HepG2 (cell line): Measurements from ENCODE around the gene KAZN. TPM values are rescaled to one million over a fixed set of nuclear protein-coding genes. Genes with fewer than 3 reads are reported as not detected.

Source experiments
- ATAC-seq: fragments of 200-7000 bp; cut with Tn5 transposase; 3 replicates; pipeline ENCODE4 v1.9.1; 2020; ENCODE audit warnings: mild to moderate bottlenecking, moderate library complexity
- BruUV-seq: library from RNA; stranded (reverse); fragments of 400-500 nt; replicated peaks from 2 replicates; lab custom pipeline; 2021; lab: Mats Ljungman, UMichigan
- CTCF ChIA-PET: fragments of 300-600 bp; formaldehyde crosslinking; extraction: SDS; loops from one replicate; lab custom pipeline; 2021; ENCODE audit warnings: low total read pairs, inconsistent platforms, low intra/inter-chr PET ratio; lab: Yijun Ruan, JAX
- POLR2A ChIA-PET: fragments of 350-600 bp; sonication (Branson Sonifier 250); formaldehyde crosslinking; loops from one replicate; lab custom pipeline; 2020; ENCODE audit warnings: antibody characterized with exemption, inconsistent platforms; lab: Yijun Ruan, JAX
- DNase-seq: peaks from one replicate; pipeline ENCODE4 v3.0.0-alpha.2; 2015; ENCODE audit warnings: low spot score
- FAIRE-seq: peaks from 3 replicates; lab custom pipeline; 2011; peaks lifted over from hg19 to GRCh38; lab: Jason Lieb, UNC
- H2AFZ ChIP-seq: one replicate; pipeline ENCODE4 v1.6.1; 2011; ENCODE audit warnings: low read length, inconsistent platforms
- H3K27ac ChIP-seq: fragments of 300-600 bp; 3 replicates; pipeline ENCODE4 v1.8.0; 2011; ENCODE audit warnings: mixed run types, mild to moderate bottlenecking, mixed read lengths, low read length, inconsistent platforms; ENCODE audit not compliant: insufficient read depth; ENCODE audit errors: extremely low read length
- H3K27me3 ChIP-seq, 2 experiments: fragments of 200-600 bp in 1 of 2; 2 replicates in 1 of 2; 3 replicates in 1 of 2; pipeline versions ENCODE4 v1.6.0 to v1.8.0; 2011; ENCODE audit warnings: low read length in 2 of 2, mild to moderate bottlenecking in 2 of 2, moderate library complexity in 2 of 2, inconsistent platforms in 1 of 2; ENCODE audit not compliant: insufficient read depth in 2 of 2, control insufficient read depth in 1 of 2
- H3K36me3 ChIP-seq, 2 experiments: fragments of 200-600 bp in 1 of 2; replicated peaks in 1 of 2; 2 replicates in 1 of 2; 3 replicates in 1 of 2; pipeline versions ENCODE4 v1.5.1 to v1.8.0; 2011; ENCODE audit warnings: low read length in 2 of 2, inconsistent platforms in 1 of 2; ENCODE audit not compliant: insufficient read depth in 2 of 2, control insufficient read depth in 1 of 2
- H3K4me1 ChIP-seq: 2 replicates; pipeline ENCODE4 v1.5.1; 2012; ENCODE audit warnings: low read length, inconsistent platforms; ENCODE audit not compliant: insufficient read depth
- H3K4me2 ChIP-seq: 2 replicates; pipeline ENCODE4 v1.6.0; 2011; ENCODE audit warnings: low read depth, low read length, inconsistent platforms
- H3K4me3 ChIP-seq, 3 experiments: fragments of 200-600 bp in 1 of 3; sonication (generic), shearing (Covaris generic) in 1 of 3; replicated peaks in 1 of 3; 2 replicates each; pipeline ENCODE4 v1.5.1; 2011 to 2016; ENCODE audit warnings: low read length in 3 of 3, inconsistent platforms in 2 of 3, low read depth in 2 of 3, mild to moderate bottlenecking in 2 of 3, control low read depth in 1 of 3, mixed read lengths in 1 of 3; ENCODE audit not compliant: insufficient read depth in 1 of 3
- H3K79me2 ChIP-seq: one replicate; pipeline ENCODE4 v1.6.1; 2011; ENCODE audit warnings: low read length, inconsistent platforms; ENCODE audit not compliant: insufficient read depth
- H3K9ac ChIP-seq: 2 replicates; pipeline ENCODE4 v1.6.0; 2011; ENCODE audit warnings: mild to moderate bottlenecking, low read depth, low read length, inconsistent platforms; ENCODE audit not compliant: insufficient read depth
- H3K9me3 ChIP-seq: 2 replicates; pipeline ENCODE4 v1.5.1; 2012; ENCODE audit warnings: mild to moderate bottlenecking, low read length
- H4K20me1 ChIP-seq: 2 replicates; pipeline ENCODE4 v1.6.0; 2011; ENCODE audit warnings: inconsistent platforms, mild to moderate bottlenecking, low read length, moderate library complexity; ENCODE audit not compliant: insufficient read depth
- E2F2 ChIP-seq: sonication (generic); formaldehyde crosslinking; IDR thresholded peaks from 2 replicates; pipeline ENCODE4 v1.4.0; 2020; ENCODE audit warnings: missing genetic modification reagents, borderline replicate concordance
- IRF1 ChIP-seq: sonication (generic); formaldehyde crosslinking; IDR thresholded peaks from 2 replicates; pipeline ENCODE4 v1.4.0; 2020; ENCODE audit warnings: low read depth, mild to moderate bottlenecking, missing genetic modification reagents
- NAIF1 ChIP-seq: sonication (generic); formaldehyde crosslinking; IDR thresholded peaks from 2 replicates; pipeline ENCODE4 v1.5.0; 2020; ENCODE audit warnings: mild to moderate bottlenecking, missing genetic modification reagents, borderline replicate concordance
- NCOA1 ChIP-seq: sonication (generic); formaldehyde crosslinking; IDR thresholded peaks from 2 replicates; pipeline ENCODE4 v1.9.0; 2021; ENCODE audit warnings: missing genetic modification reagents
- NFE2L1 ChIP-seq: sonication (generic); formaldehyde crosslinking; IDR thresholded peaks from 2 replicates; pipeline ENCODE4 v1.4.0; 2020; ENCODE audit warnings: missing genetic modification reagents, mild to moderate bottlenecking, borderline replicate concordance
- RAD51 ChIP-seq: fragments of 450-650 bp; IDR thresholded peaks from 2 replicates; pipeline ENCODE4 v1.6.1; 2016; ENCODE audit warnings: borderline replicate concordance
- SNAPC4 ChIP-seq: sonication (generic); formaldehyde crosslinking; IDR thresholded peaks from 2 replicates; pipeline ENCODE4 v1.4.0; 2020; ENCODE audit warnings: mild to moderate bottlenecking, missing genetic modification reagents
- TRAFD1 ChIP-seq: sonication (generic); formaldehyde crosslinking; IDR thresholded peaks from 2 replicates; pipeline ENCODE4 v1.5.1; 2020; ENCODE audit warnings: missing genetic modification reagents, mild to moderate bottlenecking, borderline replicate concordance
- YEATS4 ChIP-seq: sonication (generic); formaldehyde crosslinking; IDR thresholded peaks from 2 replicates; pipeline ENCODE4 v1.4.0; 2020; ENCODE audit warnings: missing genetic modification reagents, borderline replicate concordance
- ZBTB42 ChIP-seq: sonication (generic); formaldehyde crosslinking; IDR thresholded peaks from 2 replicates; pipeline ENCODE4 v1.5.0; 2020; ENCODE audit warnings: mild to moderate bottlenecking, missing genetic modification reagents
- ZNF569 ChIP-seq: sonication (generic); formaldehyde crosslinking; IDR thresholded peaks from 2 replicates; pipeline ENCODE4 v1.5.0; 2020; ENCODE audit warnings: mild to moderate bottlenecking, missing genetic modification reagents, moderate library complexity, borderline replicate concordance
- WGBS: methylation state at CpG from one replicate; pipeline ENCODE4 v1.1.6; 2017; ENCODE audit warnings: low lambda C conversion rate; 5-methylcytosine and 5-hydroxymethylcytosine counted together
- in situ Hi-C: cut with HindIII; loops from 2 replicates; pipeline ENCODE4 v1.10.0; 2017; ENCODE audit warnings: low pct_unique_long_range_greater_than_20kb; ENCODE audit not compliant: extremely low pct_ligation_motif_present
- intact Hi-C: fragments of 100-400 bp; cut with micrococcal nuclease; formaldehyde crosslinking; loops from one replicate; pipeline ENCODE4 v1.10.0; 2022; ENCODE audit not compliant: unreplicated experiment
- polyA plus RNA-seq, 8 experiments: library from polyadenylated mRNA; depleted of rRNA in 3 of 8; stranded (reverse) in 7 of 8; unstranded in 1 of 8; fragments of >200 nt; fragmentation: Illumina TruSeq in 4 of 8; extraction: Trizol in 4 of 8; gene quantifications; 2 replicates each; pipeline versions ENCODE4 v1.2.1 to v1.2.3, GENCODE V29; 2011 to 2016; ENCODE audit warnings: low read depth in 4 of 8, missing spikeins in 1 of 8, mixed read lengths in 1 of 8; ENCODE audit not compliant: insufficient read depth in 1 of 8
- total RNA-seq, 5 experiments: library from RNA; depleted of rRNA; stranded (reverse); fragments of >200 nt; fragmentation: Illumina TruSeq; extraction: Trizol; gene quantifications; 2 replicates each; pipeline ENCODE4 v1.2.3, GENCODE V29; 2016; ENCODE audit warnings: low read depth in 1 of 5

KAZN gene
- total and polyA plus RNA-seq, 2 of the 13 experiments (the other 11 are each of a cell fraction or from before 2014, with no cell fraction given) = 10.4 to 13.5 TPM

GRCh38 chr1:15083578-15083977 lies 485.1 kb downstream of the KAZN start (continued):
- TF ChIP-seq TRAFD1 (CRISPR knock-in tag) (no peak), YEATS4 (no peak), E2F2 (CRISPR knock-in tag) (no peak), NAIF1 (CRISPR knock-in tag) (no peak)

GRCh38 chr1:15088281-15088971 lies 489.9 kb downstream of the KAZN start:
- Histone ChIP-seq H3K79me2 (no peaks in the 10 kb centered on the region), H3K27ac (no peak overlapping the region), H3K4me3 (no peak overlapping the region), H3K27me3 (peaks cover 2 to 17% of the 10 kb centered on the region in 2 experiments; a peak in 2 of 5 replicates), H2AFZ (no peak overlapping the region), H3K4me2 (no peak overlapping the region), H3K36me3 (no peaks in the 10 kb centered on the region), H4K20me1 (no peaks in the 10 kb centered on the region), H3K9me3 (no peaks in the 10 kb centered on the region), H3K4me1 (peaks cover 12% of the 10 kb centered on the region), H3K9ac (no peak overlapping the region)
- ATAC-seq (no peak), FAIRE-seq (no peak), DNase-seq (no peak)
- BruUV-seq = no TSS peak
- in situ Hi-C loops (no loop called here), intact Hi-C loops (no loop called here)
- WGBS = 47% methylated on average over 14 of the region's 16 CpGs
- CTCF ChIA-PET = no interaction called here
- TF ChIP-seq NFE2L1 (CRISPR knock-in tag) (no peak), IRF1 (CRISPR knock-in tag) (no peak), RAD51 (no peak), SNAPC4 (CRISPR knock-in tag) (no peak), ZBTB42 (CRISPR knock-in tag) (no peak), ZNF569 (CRISPR knock-in tag) (no peak), NCOA1 (CRISPR knock-in tag) (no peak)
- TF ChIP-seq, all 625 proteins: peak for 0
- POLR2A ChIA-PET = no interaction called here
